Muscle layer of duodenum (tissue), 2 donors: ENCODE results near the gene FOXI2.
A peak's percentile ranks its signal among the peaks of the same experiment; 100 is the strongest.

Experiments used
- H3K27ac ChIP-seq: one replicate; pipeline ENCODE4 v1.7.0; 2013; ENCODE audit warnings: mild to moderate bottlenecking, low read length
- H3K27me3 ChIP-seq: one replicate; pipeline ENCODE4 v1.7.0; 2013; ENCODE audit warnings: low read depth, mild to moderate bottlenecking, control low read depth, low read length
- H3K36me3 ChIP-seq, 2 donors: one replicate each; pipeline ENCODE4 v1.7.0; 2013; ENCODE audit warnings: low read length in 2 of 2, control low read depth in 1 of 2, mild to moderate bottlenecking in 1 of 2; ENCODE audit not compliant: insufficient read depth in 2 of 2, control insufficient read depth in 1 of 2
- H3K4me1 ChIP-seq, 2 donors: one replicate each; pipeline ENCODE4 v1.7.0; 2013; ENCODE audit warnings: low read length in 2 of 2, mild to moderate bottlenecking in 2 of 2, control low read depth in 1 of 2, moderate library complexity in 1 of 2; ENCODE audit not compliant: insufficient read depth in 2 of 2, control insufficient read depth in 1 of 2
- H3K4me3 ChIP-seq, 2 donors: one replicate each; pipeline ENCODE4 v1.7.0; 2013; ENCODE audit warnings: low read length in 2 of 2, low read depth in 1 of 2, mild to moderate bottlenecking in 1 of 2
- H3K9me3 ChIP-seq, 2 donors: one replicate each; pipeline ENCODE4 v1.7.0; 2013; ENCODE audit warnings: low read length in 2 of 2, control low read depth in 1 of 2, mild to moderate bottlenecking in 1 of 2; ENCODE audit not compliant: control insufficient read depth in 1 of 2
- donor health status: healthy.

Gene FOXI2

GRCh38 chr10:127720903-127721302, 16.1 kb upstream of the FOXI2 start:
- peaks cover 0 to 5% of the 10 kb centered on the region in 2 donors for H3K9me3 ChIP-seq
- no peaks in the 10 kb centered on the region for H3K4me1 ChIP-seq
- H3K27ac ChIP-seq = no peak overlapping the region
- H3K36me3 ChIP-seq = no peaks in the 10 kb centered on the region
- H3K4me3 ChIP-seq = no peak overlapping the region
- no peaks in the 10 kb centered on the region for H3K27me3 ChIP-seq

- Histone ChIP-seq H3K27me3 (peaks cover 25% of the 10 kb centered on the region), H3K27ac (no peak overlapping the region), H3K4me3 (no peak overlapping the region), H3K36me3 (no peaks in the 10 kb centered on the region), H3K4me1 (peaks cover 0 to 39% of the 10 kb centered on the region in 2 donors), H3K9me3 (no peaks in the 10 kb centered on the region)
Measured at GRCh38 chr10:127734753-127735152, 2.2 kb upstream of the FOXI2 start.

GRCh38 chr10:127735156-127735555, 1.8 kb upstream of the FOXI2 start:
- no peaks in the 10 kb centered on the region for H3K36me3 ChIP-seq
- no peak overlapping the region for H3K27ac ChIP-seq
- H3K27me3 ChIP-seq = peaks cover 25% of the 10 kb centered on the region
- H3K4me1 ChIP-seq = peaks cover 0 to 39% of the 10 kb centered on the region in 2 donors
- H3K4me3 ChIP-seq = no peak overlapping the region
- no peaks in the 10 kb centered on the region for H3K9me3 ChIP-seq

- H3K4me3 ChIP-seq = no peak overlapping the region
- H3K27me3 ChIP-seq = peaks cover 25% of the 10 kb centered on the region
- no peaks in the 10 kb centered on the region for H3K9me3 ChIP-seq
- H3K4me1 ChIP-seq = peaks cover 0 to 39% of the 10 kb centered on the region in 2 donors
- H3K36me3 ChIP-seq = no peaks in the 10 kb centered on the region
- H3K27ac ChIP-seq = no peak overlapping the region
Measured at GRCh38 chr10:127735723-127736221, 1.2 kb upstream of the FOXI2 start.

- Histone ChIP-seq H3K9me3 (no peaks in the 10 kb centered on the region), H3K27ac (no peak overlapping the region), H3K4me3 (peak overlapping the region in 1 of 2 donors; percentile 38), H3K27me3 (peaks cover 25% of the 10 kb centered on the region), H3K4me1 (peaks cover 0 to 39% of the 10 kb centered on the region in 2 donors), H3K36me3 (no peaks in the 10 kb centered on the region)
Measured at GRCh38 chr10:127736222-127736914, 617 bp upstream of the FOXI2 start.

- Histone ChIP-seq H3K27me3 (peaks cover 25% of the 10 kb centered on the region), H3K27ac (no peak overlapping the region), H3K4me3 (peak overlapping the region in 1 of 2 donors; percentile 38), H3K36me3 (no peaks in the 10 kb centered on the region), H3K4me1 (peaks cover 0 to 39% of the 10 kb centered on the region in 2 donors), H3K9me3 (no peaks in the 10 kb centered on the region)
Measured at GRCh38 chr10:127737563-127738511, 852 bp downstream of the FOXI2 start.

- H3K4me3 ChIP-seq = peak overlapping the region in 1 of 2 donors; percentile 32
- no peaks in the 10 kb centered on the region for H3K9me3 ChIP-seq
- H3K36me3 ChIP-seq = no peaks in the 10 kb centered on the region
- no peak overlapping the region for H3K27ac ChIP-seq
- H3K4me1 ChIP-seq = peaks cover 0 to 39% of the 10 kb centered on the region in 2 donors
- H3K27me3 ChIP-seq = peaks cover 25% of the 10 kb centered on the region
Measured at GRCh38 chr10:127738512-127739424, 1.8 kb downstream of the FOXI2 start.

GRCh38 chr10:127739908-127740307, 2.9 kb downstream of the FOXI2 start:
- H3K4me1 ChIP-seq = peaks cover 0 to 37% of the 10 kb centered on the region in 2 donors
- no peaks in the 10 kb centered on the region for H3K36me3 ChIP-seq
- no peak overlapping the region for H3K27ac ChIP-seq
- no peaks in the 10 kb centered on the region for H3K9me3 ChIP-seq
- H3K27me3 ChIP-seq = peaks cover 22% of the 10 kb centered on the region
- no peak overlapping the region for H3K4me3 ChIP-seq

- peaks cover 16% of the 10 kb centered on the region for H3K27me3 ChIP-seq
- H3K4me1 ChIP-seq = peaks cover 0 to 32% of the 10 kb centered on the region in 2 donors
- H3K36me3 ChIP-seq = no peaks in the 10 kb centered on the region
- H3K4me3 ChIP-seq = no peak overlapping the region
- no peaks in the 10 kb centered on the region for H3K9me3 ChIP-seq
- no peak overlapping the region for H3K27ac ChIP-seq
Measured at GRCh38 chr10:127740596-127740995, 3.6 kb downstream of the FOXI2 start.

GRCh38 chr10:127743205-127743604, 6.2 kb downstream of the FOXI2 start:
- peaks cover 7% of the 10 kb centered on the region for H3K27me3 ChIP-seq
- H3K9me3 ChIP-seq = no peaks in the 10 kb centered on the region
- no peak overlapping the region for H3K27ac ChIP-seq
- H3K4me1 ChIP-seq = peaks cover 0 to 10% of the 10 kb centered on the region in 2 donors
- no peak overlapping the region for H3K4me3 ChIP-seq
- H3K36me3 ChIP-seq = no peaks in the 10 kb centered on the region
